Stimulated activated naive CD8-positive, alpha-beta T cell treated with anti-CD3 and anti-CD28 coated beads, Interleukin-15, Interleukin-2, amounts not matched to agents 100 ng/mL and 50 ng/mL, for 24 hours (primary cell): ENCODE measurements around the gene TMPRSS6.

Experiments
- H3K27ac Mint-ChIP-seq: one replicate; pipeline ENCODE4 v1.8.0; 2021; ENCODE audit warnings: mild to moderate bottlenecking, mixed read lengths
- H3K27me3 Mint-ChIP-seq: one replicate; pipeline ENCODE4 v1.8.0; 2021; ENCODE audit warnings: mixed read lengths
- H3K36me3 Mint-ChIP-seq: one replicate; pipeline ENCODE4 v1.8.0; 2021; ENCODE audit warnings: low read depth, mixed read lengths
- H3K4me1 Mint-ChIP-seq: one replicate; pipeline ENCODE4 v1.8.0; 2021; ENCODE audit warnings: low read depth, mixed read lengths
- H3K4me3 Mint-ChIP-seq: one replicate; pipeline ENCODE4 v1.8.0; 2021; ENCODE audit warnings: mild to moderate bottlenecking, mixed read lengths
- H3K9me3 Mint-ChIP-seq: one replicate; pipeline ENCODE4 v1.8.0; 2021; ENCODE audit warnings: mixed read lengths

Gene TMPRSS6

GRCh38 chr22:37112084-37112728, 2.7 kb upstream of the TMPRSS6 start:
- Mint-ChIP-seq H3K4me3 (no peak overlapping the region), H3K36me3 (no peaks in the 10 kb centered on the region), H3K27me3 (no peaks in the 10 kb centered on the region), H3K27ac (no peak overlapping the region), H3K4me1 (peaks cover 12% of the 10 kb centered on the region), H3K9me3 (no peaks in the 10 kb centered on the region)

DNA sequence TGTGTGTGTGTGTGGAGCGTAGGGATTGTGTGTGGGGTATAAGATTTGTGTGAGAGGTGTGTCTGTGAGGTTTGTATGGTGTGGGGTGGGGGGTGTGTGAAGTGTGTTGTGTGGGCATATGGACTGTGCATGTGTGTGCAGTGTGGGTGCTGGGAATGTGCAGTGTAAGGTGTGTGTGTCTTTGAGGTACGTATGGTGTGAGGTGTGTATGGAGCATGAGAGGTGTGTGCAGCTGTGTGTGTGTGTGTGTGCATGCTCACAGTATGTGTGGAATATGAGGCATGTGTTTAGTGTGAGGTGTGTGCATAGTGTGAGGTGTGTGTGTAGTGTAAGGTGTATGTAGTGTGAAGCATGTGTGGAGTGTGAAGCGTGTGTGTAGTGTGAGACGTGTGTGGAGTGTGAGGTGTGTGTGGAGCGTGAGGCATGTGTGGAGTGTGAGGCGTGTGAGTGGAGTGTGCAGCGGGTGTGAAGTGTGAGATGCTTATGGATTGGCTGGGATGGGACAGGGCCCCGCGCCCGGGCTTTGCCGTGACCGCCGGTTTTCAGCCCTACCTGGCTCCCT, 1.7 kb upstream of the TMPRSS6 start:
- Mint-ChIP-seq H3K9me3 (no peaks in the 10 kb centered on the region), H3K36me3 (no peaks in the 10 kb centered on the region), H3K4me3 (no peak overlapping the region), H3K27ac (no peak overlapping the region), H3K27me3 (no peaks in the 10 kb centered on the region), H3K4me1 (peaks cover 6% of the 10 kb centered on the region)

GRCh38 chr22:37107816-37108621, 1.5 kb downstream of the TMPRSS6 start:
- Mint-ChIP-seq H3K27me3 (no peaks in the 10 kb centered on the region), H3K4me3 (no peak overlapping the region), H3K9me3 (no peaks in the 10 kb centered on the region), H3K4me1 (no peaks in the 10 kb centered on the region), H3K27ac (no peak overlapping the region), H3K36me3 (no peaks in the 10 kb centered on the region)

DNA sequence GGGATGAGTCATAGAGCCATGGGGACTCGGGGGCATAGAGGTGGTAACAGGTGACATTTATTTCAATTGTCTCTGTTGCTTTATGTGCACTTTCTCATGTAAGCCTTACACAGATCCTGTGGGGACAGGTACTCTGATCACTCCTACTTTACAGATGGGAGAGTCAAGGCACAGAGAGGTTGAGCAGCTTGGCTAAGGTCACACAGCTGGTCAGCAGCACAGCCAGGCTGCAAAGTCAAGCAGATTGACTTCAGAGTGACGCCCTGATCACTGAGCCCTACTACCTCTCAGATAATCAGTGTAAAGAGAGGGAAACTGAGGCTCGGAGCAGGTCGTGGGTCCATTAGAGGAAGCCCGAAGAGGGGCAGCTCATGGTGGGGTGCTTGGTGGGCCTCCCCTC, 3.5 kb downstream of the TMPRSS6 start:
- H3K27ac Mint-ChIP-seq, result no peak overlapping the region
- H3K4me1 Mint-ChIP-seq, result peaks cover under 1% of the 10 kb centered on the region
- no peaks in the 10 kb centered on the region for H3K27me3 Mint-ChIP-seq
- no peaks in the 10 kb centered on the region for H3K9me3 Mint-ChIP-seq
- H3K36me3 Mint-ChIP-seq, result no peaks in the 10 kb centered on the region
- no peak overlapping the region for H3K4me3 Mint-ChIP-seq

- Mint-ChIP-seq H3K36me3 (no peaks in the 10 kb centered on the region), H3K4me1 (peaks cover 9% of the 10 kb centered on the region), H3K27me3 (no peaks in the 10 kb centered on the region), H3K4me3 (no peak overlapping the region), H3K27ac (no peak overlapping the region), H3K9me3 (no peaks in the 10 kb centered on the region)
Measured at GRCh38 chr22:37105154-37105553, 4.4 kb downstream of the TMPRSS6 start.

DNA sequence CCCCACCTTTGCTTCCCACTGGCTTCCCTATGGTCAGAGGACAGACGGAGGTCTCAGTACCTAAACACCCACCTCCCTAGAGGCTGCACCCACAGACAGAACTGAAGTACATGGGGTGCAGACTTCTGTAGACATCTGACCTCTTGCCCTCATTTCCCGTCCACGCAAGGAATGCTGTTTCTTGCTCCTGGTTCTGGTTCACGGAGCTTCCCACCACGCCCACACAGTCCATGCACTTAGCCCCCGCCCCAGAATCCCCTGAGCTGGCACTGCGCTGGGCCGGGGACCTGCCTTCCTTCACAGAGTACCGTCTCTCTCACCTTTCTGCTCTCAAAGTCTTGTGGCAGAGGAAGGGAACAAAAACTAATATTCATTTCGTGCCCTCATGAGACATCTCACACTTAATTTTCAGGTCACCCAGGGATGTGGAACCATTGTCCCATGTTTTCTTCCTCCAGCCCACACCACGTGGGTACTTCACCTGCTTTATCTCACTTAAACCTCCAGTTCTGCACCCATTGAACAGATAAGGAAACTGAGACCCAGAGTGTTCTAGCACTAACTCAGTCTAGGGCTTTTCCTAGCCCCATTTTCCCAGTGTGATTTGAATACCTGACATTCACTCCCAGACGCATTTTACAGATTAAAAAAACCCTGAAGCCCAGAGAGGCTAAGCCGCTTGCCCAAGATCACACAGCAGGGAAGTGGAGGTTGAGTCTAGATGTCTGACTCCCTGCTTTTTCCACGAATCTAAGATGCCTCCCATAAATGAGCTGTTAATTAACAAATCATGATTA, 5.7 kb downstream of the TMPRSS6 start:
- H3K27ac Mint-ChIP-seq, result no peak overlapping the region
- H3K36me3 Mint-ChIP-seq, result no peaks in the 10 kb centered on the region
- peaks cover 20% of the 10 kb centered on the region for H3K4me1 Mint-ChIP-seq
- no peaks in the 10 kb centered on the region for H3K9me3 Mint-ChIP-seq
- no peak overlapping the region for H3K4me3 Mint-ChIP-seq
- no peaks in the 10 kb centered on the region for H3K27me3 Mint-ChIP-seq

GRCh38 chr22:37103151-37103550, 6.4 kb downstream of the TMPRSS6 start:
- Mint-ChIP-seq H3K9me3 (no peaks in the 10 kb centered on the region), H3K4me1 (peaks cover 27% of the 10 kb centered on the region), H3K36me3 (no peaks in the 10 kb centered on the region), H3K27me3 (no peaks in the 10 kb centered on the region), H3K27ac (no peak overlapping the region), H3K4me3 (no peak overlapping the region)

DNA sequence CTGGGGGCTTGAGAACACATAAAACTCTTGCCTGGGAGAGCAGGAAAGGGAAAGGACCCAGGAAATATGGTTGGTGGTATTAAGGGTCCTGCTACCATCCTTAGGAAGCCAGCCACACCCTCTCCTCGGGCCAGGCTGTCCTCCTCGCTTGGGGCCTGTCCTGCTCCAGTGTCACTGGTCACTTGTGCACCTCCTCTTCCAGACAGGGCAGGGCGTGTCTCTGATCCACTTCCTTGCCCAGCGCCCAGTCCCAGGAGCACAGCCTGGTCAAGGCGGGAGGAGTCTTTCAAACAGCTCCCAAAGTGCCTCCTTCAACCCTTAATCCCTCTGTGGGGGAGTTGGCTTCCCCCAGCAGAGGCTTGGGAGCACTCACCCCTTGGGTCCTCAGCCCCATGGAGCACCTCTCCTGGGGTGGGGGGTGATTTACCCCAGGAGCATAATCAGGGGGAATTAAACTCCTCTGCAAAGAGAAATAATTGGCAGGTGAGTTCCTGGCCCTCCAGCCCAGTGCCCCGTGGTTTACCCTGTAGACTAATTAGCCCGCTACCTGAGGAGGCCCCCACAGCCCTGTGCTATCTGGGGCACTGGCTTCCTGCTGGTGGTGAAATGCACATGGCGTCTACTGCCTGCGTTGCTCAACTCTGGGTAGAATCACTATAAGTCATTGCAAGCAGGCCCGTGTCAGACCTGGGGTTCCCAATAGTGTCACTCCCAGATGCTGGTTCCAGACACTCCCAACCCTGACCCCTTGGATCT, 8.0 kb downstream of the TMPRSS6 start:
- H3K9me3 Mint-ChIP-seq, result no peaks in the 10 kb centered on the region
- peaks cover 28% of the 10 kb centered on the region for H3K4me1 Mint-ChIP-seq
- H3K27ac Mint-ChIP-seq, result no peak overlapping the region
- no peaks in the 10 kb centered on the region for H3K27me3 Mint-ChIP-seq
- H3K4me3 Mint-ChIP-seq, result no peak overlapping the region
- no peaks in the 10 kb centered on the region for H3K36me3 Mint-ChIP-seq

DNA sequence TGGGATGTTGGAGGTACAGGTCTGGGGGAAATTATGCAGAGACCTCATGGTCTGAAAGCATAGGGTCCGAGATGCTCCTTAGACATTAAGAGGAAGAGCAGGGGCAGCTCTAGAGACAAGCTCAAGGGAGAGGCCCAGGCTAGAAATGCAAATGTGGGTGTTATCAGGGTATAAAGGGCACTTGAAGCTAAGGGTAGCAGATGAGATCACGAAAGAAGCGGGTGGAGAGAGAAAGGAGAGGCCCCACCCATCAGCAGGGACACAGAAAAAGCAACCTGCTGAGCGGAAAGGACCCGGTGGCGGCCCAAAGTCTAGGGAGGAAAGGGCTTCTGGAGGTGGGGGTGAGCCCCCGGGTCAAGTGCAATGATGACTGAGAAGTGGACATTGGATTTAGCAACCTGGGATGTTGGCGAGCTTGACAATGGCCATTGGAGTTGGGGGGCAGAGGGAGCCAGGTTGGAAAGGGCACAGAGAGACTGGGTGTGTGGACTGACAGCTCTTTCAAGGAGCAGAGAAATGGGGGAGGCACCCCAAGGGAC, 8.9 kb downstream of the TMPRSS6 start:
- no peaks in the 10 kb centered on the region for H3K9me3 Mint-ChIP-seq
- H3K27ac Mint-ChIP-seq, result peak overlapping the region; percentile 77
- H3K4me1 Mint-ChIP-seq, result peaks cover 32% of the 10 kb centered on the region
- H3K36me3 Mint-ChIP-seq, result no peaks in the 10 kb centered on the region
- no peak overlapping the region for H3K4me3 Mint-ChIP-seq
- H3K27me3 Mint-ChIP-seq, result no peaks in the 10 kb centered on the region

- H3K4me1 Mint-ChIP-seq, result peaks cover 46% of the 10 kb centered on the region
- no peaks in the 10 kb centered on the region for H3K27me3 Mint-ChIP-seq
- no peaks in the 10 kb centered on the region for H3K9me3 Mint-ChIP-seq
- no peak overlapping the region for H3K4me3 Mint-ChIP-seq
- H3K27ac Mint-ChIP-seq, result peak overlapping the region; percentile 59
- H3K36me3 Mint-ChIP-seq, result peaks cover 4% of the 10 kb centered on the region
Measured at GRCh38 chr22:37098976-37099591, 10.4 kb downstream of the TMPRSS6 start.

DNA sequence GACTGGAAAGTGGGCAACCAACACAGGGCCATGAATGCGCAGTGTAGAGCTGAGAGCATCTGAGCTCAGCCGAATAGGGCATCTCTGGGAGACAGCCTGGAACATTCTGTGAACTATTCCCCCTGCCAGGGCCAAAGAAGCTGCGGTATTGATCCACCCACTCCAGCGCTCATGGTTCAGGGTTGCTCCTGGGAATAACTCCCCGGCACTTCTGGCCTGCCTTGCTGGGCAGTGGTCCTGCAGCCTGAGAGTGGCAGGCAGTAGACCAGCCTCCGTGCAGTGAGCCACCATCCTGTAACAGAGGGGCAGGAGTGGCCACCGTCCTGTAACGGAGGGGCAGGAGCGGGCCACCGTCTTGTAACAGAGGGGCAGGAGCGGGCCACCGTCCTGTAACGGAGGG, 12.2 kb downstream of the TMPRSS6 start:
- H3K27ac Mint-ChIP-seq, result no peak overlapping the region
- H3K9me3 Mint-ChIP-seq, result no peaks in the 10 kb centered on the region
- peaks cover 4% of the 10 kb centered on the region for H3K36me3 Mint-ChIP-seq
- H3K4me3 Mint-ChIP-seq, result no peak overlapping the region
- H3K4me1 Mint-ChIP-seq, result peaks cover 48% of the 10 kb centered on the region
- H3K27me3 Mint-ChIP-seq, result no peaks in the 10 kb centered on the region

DNA sequence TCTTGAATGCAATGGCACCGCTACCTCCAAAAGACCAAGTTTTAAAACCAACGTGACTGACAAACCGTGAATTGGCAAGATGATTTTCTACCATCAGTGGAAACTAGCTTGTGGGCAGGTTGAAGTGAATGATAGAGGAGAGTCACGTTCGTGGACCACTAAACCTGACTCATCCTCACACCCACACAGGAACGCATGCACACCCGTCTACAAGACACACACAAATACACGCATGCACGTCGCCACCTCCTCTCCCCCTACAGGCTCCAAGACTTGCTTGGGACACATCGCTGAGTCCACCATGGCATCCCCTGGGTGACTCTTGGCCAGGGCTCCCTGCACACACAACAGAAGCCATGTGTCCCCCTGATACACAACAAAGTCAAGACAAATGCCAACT, 14.4 kb downstream of the TMPRSS6 start:
- peak overlapping the region; percentile 75 for H3K27ac Mint-ChIP-seq
- H3K9me3 Mint-ChIP-seq, result no peaks in the 10 kb centered on the region
- H3K4me3 Mint-ChIP-seq, result peak overlapping the region; percentile 49
- H3K27me3 Mint-ChIP-seq, result no peaks in the 10 kb centered on the region
- H3K4me1 Mint-ChIP-seq, result peaks cover 38% of the 10 kb centered on the region
- H3K36me3 Mint-ChIP-seq, result peaks cover 4% of the 10 kb centered on the region

- Mint-ChIP-seq H3K27me3 (no peaks in the 10 kb centered on the region), H3K4me3 (peak overlapping the region; percentile 49), H3K4me1 (peaks cover 31% of the 10 kb centered on the region), H3K9me3 (no peaks in the 10 kb centered on the region), H3K36me3 (peaks cover 4% of the 10 kb centered on the region), H3K27ac (peak overlapping the region; percentile 75)
Measured at GRCh38 chr22:37094239-37094638, 15.3 kb downstream of the TMPRSS6 start.

GRCh38 chr22:37092997-37093396, 16.5 kb downstream of the TMPRSS6 start:
- H3K9me3 Mint-ChIP-seq, result no peaks in the 10 kb centered on the region
- H3K4me1 Mint-ChIP-seq, result peaks cover 27% of the 10 kb centered on the region
- no peaks in the 10 kb centered on the region for H3K27me3 Mint-ChIP-seq
- no peak overlapping the region for H3K4me3 Mint-ChIP-seq
- H3K27ac Mint-ChIP-seq, result no peak overlapping the region
- H3K36me3 Mint-ChIP-seq, result peaks cover 4% of the 10 kb centered on the region
